Mammary epithelial cell (primary cell): ENCODE data around the gene CLDN1.

Experiments used
- CTCF ChIP-seq, 2 donors: IDR thresholded peaks in 1 of 2; conservative IDR thresholded peaks in 1 of 2; 2 replicates each; pipeline ENCODE4 v1.5.1; 2011 to 2012; ENCODE audit warnings: inconsistent platforms in 2 of 2, low read length in 2 of 2, mild to moderate bottlenecking in 2 of 2, control low read depth in 1 of 2, low read depth in 1 of 2; ENCODE audit not compliant: insufficient read depth in 1 of 2; ENCODE audit errors: extremely low read depth in 1 of 2
- EZH2 ChIP-seq: IDR thresholded peaks from 2 replicates; pipeline ENCODE4 v1.6.1; 2012; ENCODE audit warnings: low read length, inconsistent platforms, borderline replicate concordance

- no peak for TF ChIP-seq CTCF (conservative IDR thresholded peaks at IDR 0.05 in 1 of 2, IDR thresholded peaks at IDR 0.05 in 1 of 2; ENCODE audit: extremely low read depth in 1 of 2, insufficient read depth in 1 of 2, low read depth in 1 of 2, low read length in 2 of 2)
- TF ChIP-seq EZH2 = no peak
These were observed 37.6 kb upstream of the CLDN1 start for GRCh38 chr3:190359813-190360212.
